OCI-LY3 (cell line): ENCODE data around the gene TRIM54.
"Not testable (repeated sequence)": the region's sequence is repeated elsewhere in the genome, so short reads cannot be mapped to it uniquely, and the experiment has no call there.

Experiments
- H2AFZ ChIP-seq: fragments of 200-600, 300-600 bp; shearing (Covaris generic); 2 replicates; pipeline ENCODE4 v1.6.0; 2014; ENCODE audit warnings: antibody characterized with exemption, low read depth, low read length
- H3K27ac ChIP-seq: fragments of 200-600, 300-600 bp; sonication (generic); 2 replicates; pipeline ENCODE4 v1.5.1; 2014; ENCODE audit warnings: mild to moderate bottlenecking, low read length, moderate library complexity, mixed read lengths
- H3K27me3 ChIP-seq: fragments of 200-600, 300-600 bp; sonication (generic); 2 replicates; pipeline ENCODE4 v1.6.1; 2014; ENCODE audit warnings: low read depth, low read length, mixed read lengths
- H3K36me3 ChIP-seq: fragments of 200-600, 300-600 bp; sonication (generic); replicated peaks from 2 replicates; pipeline ENCODE3; 2014; ENCODE audit warnings: low read depth, low read length, mixed read lengths
- H3K4me1 ChIP-seq: fragments of 300-600, 200-600 bp; sonication (generic); 2 replicates; pipeline ENCODE4 v1.6.1; 2014; ENCODE audit warnings: low read length, mixed read lengths
- H3K4me2 ChIP-seq: fragments of 200-600, 300-600 bp; sonication (generic); 2 replicates; pipeline ENCODE4 v1.6.1; 2014; ENCODE audit warnings: low read length, mixed read lengths
- H3K4me3 ChIP-seq: fragments of 300-600, 200-600 bp; sonication (generic); 2 replicates; pipeline ENCODE4 v1.5.1; 2014; ENCODE audit warnings: antibody characterized with exemption, mild to moderate bottlenecking, low read length, moderate library complexity
- H3K79me2 ChIP-seq: fragments of 300-600, 200-600 bp; shearing (Covaris generic); 2 replicates; pipeline ENCODE4 v1.6.1; 2014; ENCODE audit warnings: mild to moderate bottlenecking, low read length, mixed read lengths
- H3K9ac ChIP-seq: fragments of 300-600, 200-600 bp; shearing (Covaris generic); 2 replicates; pipeline ENCODE4 v1.6.0; 2014; ENCODE audit warnings: mild to moderate bottlenecking, low read length, moderate library complexity
- H3K9me3 ChIP-seq: fragments of 200-600, 300-600 bp; shearing (Covaris generic); 2 replicates; pipeline ENCODE4 v1.6.1; 2014; ENCODE audit warnings: low read length, mixed read lengths; ENCODE audit not compliant: insufficient read depth
- H4K20me1 ChIP-seq: fragments of 200-600, 300-600 bp; sonication (generic); 2 replicates; pipeline ENCODE4 v1.6.1; 2016; ENCODE audit warnings: low read length, mixed read lengths; ENCODE audit not compliant: insufficient read depth
- CTCF ChIP-seq: fragments of 200-600, 300-600 bp; sonication (generic); IDR thresholded peaks from 2 replicates; pipeline ENCODE4 v1.5.1; 2014; ENCODE audit warnings: antibody characterized with exemption, low read length, low read depth
- EZH2phosphoT487 ChIP-seq: fragments of 200-600 bp; shearing (Covaris generic); IDR thresholded peaks from 2 replicates; pipeline ENCODE4 v1.6.1; 2018; ENCODE audit warnings: antibody characterized with exemption, mixed run types, low read depth

TRIM54 gene

GRCh38 chr2:27315122-27315521 is 32.9 kb downstream of the TRIM54 start:
- no peak for TF ChIP-seq EZH2phosphoT487
- TF ChIP-seq CTCF = no peak
- Histone ChIP-seq H3K4me2 (no peak overlapping the region), H3K27ac (no peak overlapping the region), H3K9me3 (no peaks in the 10 kb centered on the region), H3K27me3 (no peaks in the 10 kb centered on the region), H3K4me1 (no peaks in the 10 kb centered on the region), H3K79me2 (no peaks in the 10 kb centered on the region), H3K36me3 (no peaks in the 10 kb centered on the region), H2AFZ (no peak overlapping the region), H4K20me1 (no peaks in the 10 kb centered on the region), H3K9ac (no peak overlapping the region), H3K4me3 (no peak overlapping the region)

GRCh38 chr2:27316655-27317412 is 34.6 kb downstream of the TRIM54 start:
- no peaks in the 10 kb centered on the region for H3K9me3 ChIP-seq
- H3K4me1 ChIP-seq = peaks cover 5% of the 10 kb centered on the region
- no peak overlapping the region for H2AFZ ChIP-seq
- no peak overlapping the region for H3K4me3 ChIP-seq
- H3K36me3 ChIP-seq = no peaks in the 10 kb centered on the region
- H3K27me3 ChIP-seq = no peaks in the 10 kb centered on the region
- TF ChIP-seq CTCF (no peak), EZH2phosphoT487 (no peak)
- peaks cover 9% of the 10 kb centered on the region for H3K79me2 ChIP-seq
- H4K20me1 ChIP-seq = no peaks in the 10 kb centered on the region
- no peak overlapping the region for H3K4me2 ChIP-seq
- H3K9ac ChIP-seq = no peak overlapping the region
- H3K27ac ChIP-seq = no peak overlapping the region

GRCh38 chr2:27319839-27320238 is 37.6 kb downstream of the TRIM54 start:
- H3K9ac ChIP-seq, H3K27ac ChIP-seq, H3K4me3 ChIP-seq, H3K27me3 ChIP-seq, H2AFZ ChIP-seq, H4K20me1 ChIP-seq, H3K4me2 ChIP-seq, H3K9me3 ChIP-seq, H3K36me3 ChIP-seq: not testable (repeated sequence)
- H3K79me2 ChIP-seq = peaks cover 29% of the 10 kb centered on the region
- H3K4me1 ChIP-seq = peaks cover 14% of the 10 kb centered on the region

- Histone ChIP-seq H3K4me1 (peaks cover 14% of the 10 kb centered on the region), H3K9ac (no peak overlapping the region), H3K79me2 (peaks cover 29% of the 10 kb centered on the region), H3K27ac (no peak overlapping the region), H4K20me1 (no peaks in the 10 kb centered on the region), H3K27me3 (no peaks in the 10 kb centered on the region), H2AFZ (no peak overlapping the region), H3K4me3 (no peak overlapping the region), H3K36me3 (peaks cover 8% of the 10 kb centered on the region), H3K4me2 (no peak overlapping the region), H3K9me3 (no peaks in the 10 kb centered on the region)
- no peak for TF ChIP-seq EZH2phosphoT487
- no peak for TF ChIP-seq CTCF
These were observed 38.8 kb downstream of the TRIM54 start for GRCh38 chr2:27320958-27321543.
